SK-N-SH treated with all-trans-retinoic acid at 6 μM for 48 hours (cell line): ENCODE data around the gene PTP4A2.

Source experiments
- ATAC-seq: fragments of 200-7000 bp; cut with Tn5 transposase; 3 replicates; pipeline ENCODE4 v1.9.1; 2020; ENCODE audit warnings: mild to moderate bottlenecking, moderate library complexity
- ARNTL ChIP-seq: fragments of 450-650 bp; formaldehyde crosslinking; IDR thresholded peaks from 2 replicates; pipeline ENCODE4 v1.5.0; 2020; ENCODE audit warnings: low read depth, mild to moderate bottlenecking, moderate library complexity, borderline replicate concordance
- BACH2 ChIP-seq: fragments of 250-450 bp; sonication (Bioruptor Pico); IDR thresholded peaks from 2 replicates; pipeline ENCODE4 v1.9.0; 2021; ENCODE audit warnings: mild to moderate bottlenecking, borderline replicate concordance
- CREB5 ChIP-seq: fragments of 250-450 bp; sonication (Bioruptor Pico); IDR thresholded peaks from 2 replicates; pipeline ENCODE4 v1.5.1; 2020; ENCODE audit warnings: low read depth, mild to moderate bottlenecking, moderate library complexity
- CSDC2 ChIP-seq: fragments of 250-450 bp; sonication (Bioruptor Pico); IDR thresholded peaks from 2 replicates; pipeline ENCODE4 v1.5.0; 2020; ENCODE audit warnings: mild to moderate bottlenecking, moderate library complexity
- CSRNP3 ChIP-seq: fragments of 250-450 bp; sonication (Bioruptor Pico); IDR thresholded peaks from 2 replicates; pipeline ENCODE4 v1.5.1; 2021; ENCODE audit warnings: mild to moderate bottlenecking, moderate library complexity
- ESRRG ChIP-seq: fragments of 250-450 bp; sonication (Bioruptor Pico); IDR thresholded peaks from 2 replicates; pipeline ENCODE4 v1.6.1; 2021; ENCODE audit warnings: mild to moderate bottlenecking
- GLIS3 ChIP-seq: fragments of 250-450 bp; sonication (Bioruptor Pico); IDR thresholded peaks from 2 replicates; pipeline ENCODE4 v1.5.0; 2020; ENCODE audit warnings: mild to moderate bottlenecking, moderate library complexity
- ISL1 ChIP-seq: fragments of 250-450 bp; sonication (Bioruptor Pico); IDR thresholded peaks from 2 replicates; pipeline ENCODE4 v2.1.2; 2022; ENCODE audit warnings: mild to moderate bottlenecking, moderate library complexity
- OSR1 ChIP-seq: fragments of 250-450 bp; sonication (Bioruptor Pico); IDR thresholded peaks from 2 replicates; pipeline ENCODE4 v1.8.0; 2022; ENCODE audit warnings: moderate library complexity, mild to moderate bottlenecking, inconsistent platforms
- PATZ1 ChIP-seq: fragments of 250-450 bp; sonication (Bioruptor Pico); IDR thresholded peaks from 2 replicates; pipeline ENCODE4 v1.8.0; 2020; ENCODE audit warnings: mild to moderate bottlenecking, moderate library complexity, borderline replicate concordance
- POU6F1 ChIP-seq: fragments of 250-450 bp; sonication (Bioruptor Pico); IDR thresholded peaks from 2 replicates; pipeline ENCODE4 v1.8.0; 2021; ENCODE audit warnings: low read depth, mild to moderate bottlenecking, moderate library complexity, borderline replicate concordance
- PPARA ChIP-seq: fragments of 250-450 bp; sonication (Bioruptor Pico); IDR thresholded peaks from 2 replicates; pipeline ENCODE4 v1.5.0; 2020; ENCODE audit warnings: mild to moderate bottlenecking, borderline replicate concordance
- SNAI2 ChIP-seq: fragments of 250-450 bp; sonication (Bioruptor Pico); IDR thresholded peaks from 2 replicates; pipeline ENCODE4 v1.5.0; 2020; ENCODE audit warnings: mild to moderate bottlenecking, moderate library complexity
- TCF4 ChIP-seq: fragments of 250-450 bp; sonication (Bioruptor Pico); IDR thresholded peaks from 2 replicates; pipeline ENCODE4 v1.8.0; 2021; ENCODE audit warnings: mild to moderate bottlenecking, moderate library complexity, borderline replicate concordance
- TOX ChIP-seq: fragments of 250-450 bp; sonication (Bioruptor Pico); IDR thresholded peaks from 2 replicates; pipeline ENCODE4 v1.8.0; 2021; ENCODE audit warnings: mild to moderate bottlenecking, moderate library complexity, borderline replicate concordance
- TSHZ2 ChIP-seq: fragments of 250-450 bp; sonication (Bioruptor Pico); IDR thresholded peaks from 2 replicates; pipeline ENCODE4 v1.5.0; 2020; ENCODE audit warnings: mild to moderate bottlenecking, moderate library complexity
- ZC3H10 ChIP-seq: fragments of 250-450 bp; sonication (Bioruptor Pico); IDR thresholded peaks from 2 replicates; pipeline ENCODE4 v1.5.1; 2021; ENCODE audit warnings: mild to moderate bottlenecking, moderate library complexity
- ZFP3 ChIP-seq: fragments of 250-450 bp; sonication (Bioruptor Pico); IDR thresholded peaks from 2 replicates; pipeline ENCODE4 v1.5.0; 2020; ENCODE audit warnings: mild to moderate bottlenecking, moderate library complexity
- ZNF565 ChIP-seq: fragments of 450-650 bp; formaldehyde crosslinking; conservative IDR thresholded peaks from 2 replicates; pipeline ENCODE4 v1.5.0; 2020; ENCODE audit warnings: low read depth, mild to moderate bottlenecking, moderate library complexity
- ZNF70 ChIP-seq: fragments of 450-650 bp; formaldehyde crosslinking; IDR thresholded peaks from 2 replicates; pipeline ENCODE4 v1.5.0; 2020; ENCODE audit warnings: mild to moderate bottlenecking, moderate library complexity
- ZNF8 ChIP-seq: fragments of 450-650 bp; formaldehyde crosslinking; IDR thresholded peaks from 2 replicates; pipeline ENCODE4 v1.5.0; 2020; ENCODE audit warnings: mild to moderate bottlenecking, moderate library complexity

Gene PTP4A2

GRCh38 chr1:31931593-31932225 is 6.5 kb downstream of the PTP4A2 start:
- ATAC-seq, result peak; percentile 59
- TF ChIP-seq CSRNP3 (CRISPR knock-in tag) (no peak), ZC3H10 (CRISPR knock-in tag) (no peak), ZFP3 (CRISPR knock-in tag) (no peak), ZNF8 (CRISPR knock-in tag) (no peak), GLIS3 (CRISPR knock-in tag) (no peak), BACH2 (CRISPR knock-in tag) (no peak), ARNTL (no peak), OSR1 (CRISPR knock-in tag) (no peak), ZNF565 (no peak), PATZ1 (CRISPR knock-in tag) (no peak)

- no peak for ATAC-seq
These were observed 7.2 kb downstream of the PTP4A2 start for GRCh38 chr1:31930836-31931592.

More at GRCh38 chr1:31930836-31931592, 7.2 kb downstream of the PTP4A2 start:
- TF ChIP-seq CSRNP3 (CRISPR knock-in tag) (no peak), ARNTL (no peak), OSR1 (CRISPR knock-in tag) (no peak), TSHZ2 (CRISPR knock-in tag) (no peak), ISL1 (CRISPR knock-in tag) (no peak), PPARA (CRISPR knock-in tag) (no peak), CREB5 (CRISPR knock-in tag) (no peak), POU6F1 (no peak), ZFP3 (CRISPR knock-in tag) (no peak), CSDC2 (CRISPR knock-in tag) (no peak), PATZ1 (CRISPR knock-in tag) (no peak), ZNF70 (CRISPR knock-in tag) (no peak), TCF4 (no peak), SNAI2 (CRISPR knock-in tag) (no peak), ZC3H10 (CRISPR knock-in tag) (no peak), TOX (CRISPR knock-in tag) (no peak), GLIS3 (CRISPR knock-in tag) (no peak), ZNF565 (no peak), ZNF8 (CRISPR knock-in tag) (no peak), ESRRG (CRISPR knock-in tag) (no peak)
